ENCODE data around the gene RAE1. TPM values are rescaled to one million over a fixed set of nuclear protein-coding genes. Genes with fewer than 3 reads are reported as not detected.
"Not testable (repeated sequence)": the region's sequence is repeated elsewhere in the genome, so short reads cannot be mapped to it uniquely, and the experiment has no call there.

Gene RAE1
- total RNA-seq, 2 experiments from 2014 or later: 35.0 to 37.2 TPM

- H3K9me3 Mint-ChIP-seq (ENCODE audit: insufficient read depth): no peaks in the 10 kb centered on the region
- H3K36me3 Mint-ChIP-seq (ENCODE audit: low read depth): peaks cover 7% of the 10 kb centered on the region
- no peak overlapping the region for H3K4me3 Mint-ChIP-seq
- H3K4me1 Mint-ChIP-seq (ENCODE audit: low read depth): peaks cover 21% of the 10 kb centered on the region
- ATAC-seq: no peak
- no peak for DNase-seq
- ChIA-PET CTCF (interaction anchor here (0.8 to 1.7 kb wide), 3 partner anchors 24 to 82 kb away, joined by 3 to 7 read pairs (median 3); no protein-coding TSS in a partner anchor), POLR2A (interaction anchor here (0.8 to 1.9 kb wide), 2 partner anchors 16 to 22 kb away, joined by 3 to 8 read pairs; no protein-coding TSS in a partner anchor)
- H3K27ac Mint-ChIP-seq: no peak overlapping the region
- peaks cover 7% of the 10 kb centered on the region for H3K27me3 Mint-ChIP-seq (ENCODE audit: low read depth)
Measured at GRCh38 chr20:57413986-57414385, 62.9 kb downstream of the RAE1 start.

GRCh38 chr20:57414867-57415592 is 64.0 kb downstream of the RAE1 start:
- DNase-seq: no peak
- no peak overlapping the region for H3K27ac Mint-ChIP-seq
- peaks cover 21% of the 10 kb centered on the region for H3K4me1 Mint-ChIP-seq (ENCODE audit: low read depth)
- no peak for ATAC-seq
- H3K9me3 Mint-ChIP-seq (ENCODE audit: insufficient read depth): no peaks in the 10 kb centered on the region
- no peaks in the 10 kb centered on the region for H3K36me3 Mint-ChIP-seq (ENCODE audit: low read depth)
- ChIA-PET POLR2A (no interaction called here), CTCF (no interaction called here)
- H3K4me3 Mint-ChIP-seq: no peak overlapping the region
- peaks cover 7% of the 10 kb centered on the region for H3K27me3 Mint-ChIP-seq (ENCODE audit: low read depth)

GRCh38 chr20:57415771-57416170 is 64.7 kb downstream of the RAE1 start:
- POLR2A ChIA-PET: no interaction called here

DNA sequence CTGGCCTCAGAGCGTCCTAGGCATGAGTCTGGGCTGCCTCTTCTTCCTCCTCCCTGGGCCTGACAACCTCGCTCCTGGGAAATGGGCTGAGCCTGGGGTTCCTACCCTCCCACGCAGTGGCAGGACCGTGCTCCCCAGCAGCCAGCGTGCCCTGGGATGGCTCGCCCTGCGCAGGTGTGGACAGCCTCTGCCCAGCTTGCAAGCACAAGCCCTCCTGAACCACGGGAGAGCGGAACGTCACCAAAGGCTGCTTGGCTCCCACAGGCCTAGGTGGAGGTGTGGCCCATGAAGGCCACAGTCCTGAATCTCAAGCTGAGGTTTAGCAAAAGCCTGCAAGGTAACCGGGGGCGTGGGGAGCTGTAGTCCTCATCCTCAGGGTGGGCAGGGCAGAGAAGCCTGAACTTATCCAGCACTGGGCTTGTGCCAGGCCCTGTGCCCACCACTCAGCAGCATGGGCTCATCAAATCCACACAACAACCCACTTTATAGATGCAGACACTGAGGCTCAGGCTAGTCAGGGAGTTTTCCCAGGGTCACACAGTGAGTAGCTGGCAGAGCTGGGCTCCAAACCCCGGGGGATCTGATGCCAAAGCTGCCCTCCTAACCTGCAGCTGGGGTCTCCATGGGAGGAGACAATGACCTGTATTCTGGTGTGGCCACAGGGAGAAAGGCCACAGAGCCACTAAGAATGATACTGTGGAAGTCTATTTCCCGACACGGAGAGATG is 65.4 kb downstream of the RAE1 start:
- Mint-ChIP-seq H3K4me1 (ENCODE audit: low read depth) (peaks cover 16% of the 10 kb centered on the region), H3K9me3 (ENCODE audit: insufficient read depth) (no peaks in the 10 kb centered on the region), H3K36me3 (ENCODE audit: low read depth) (no peaks in the 10 kb centered on the region), H3K27me3 (ENCODE audit: low read depth) (peaks cover 7% of the 10 kb centered on the region), H3K4me3 (no peak overlapping the region), H3K27ac (no peak overlapping the region)
- ATAC-seq: no peak
- DNase-seq: no peak
- ChIA-PET POLR2A (no interaction called here), CTCF (interaction anchor here (1.2 kb wide), 1 partner anchor 19 kb away, joined by 3 read pairs; no protein-coding TSS in a partner anchor)

More at GRCh38 chr20:57415771-57416170, 64.7 kb downstream of the RAE1 start:
- no peak for DNase-seq
- peaks cover 21% of the 10 kb centered on the region for H3K4me1 Mint-ChIP-seq (ENCODE audit: low read depth)
- H3K36me3 Mint-ChIP-seq (ENCODE audit: low read depth): no peaks in the 10 kb centered on the region
- H3K27ac Mint-ChIP-seq: no peak overlapping the region
- ATAC-seq: no peak
- H3K9me3 Mint-ChIP-seq (ENCODE audit: insufficient read depth): no peaks in the 10 kb centered on the region
- H3K27me3 Mint-ChIP-seq (ENCODE audit: low read depth): peaks cover 7% of the 10 kb centered on the region
- CTCF ChIA-PET: no interaction called here
- H3K4me3 Mint-ChIP-seq: no peak overlapping the region

DNA sequence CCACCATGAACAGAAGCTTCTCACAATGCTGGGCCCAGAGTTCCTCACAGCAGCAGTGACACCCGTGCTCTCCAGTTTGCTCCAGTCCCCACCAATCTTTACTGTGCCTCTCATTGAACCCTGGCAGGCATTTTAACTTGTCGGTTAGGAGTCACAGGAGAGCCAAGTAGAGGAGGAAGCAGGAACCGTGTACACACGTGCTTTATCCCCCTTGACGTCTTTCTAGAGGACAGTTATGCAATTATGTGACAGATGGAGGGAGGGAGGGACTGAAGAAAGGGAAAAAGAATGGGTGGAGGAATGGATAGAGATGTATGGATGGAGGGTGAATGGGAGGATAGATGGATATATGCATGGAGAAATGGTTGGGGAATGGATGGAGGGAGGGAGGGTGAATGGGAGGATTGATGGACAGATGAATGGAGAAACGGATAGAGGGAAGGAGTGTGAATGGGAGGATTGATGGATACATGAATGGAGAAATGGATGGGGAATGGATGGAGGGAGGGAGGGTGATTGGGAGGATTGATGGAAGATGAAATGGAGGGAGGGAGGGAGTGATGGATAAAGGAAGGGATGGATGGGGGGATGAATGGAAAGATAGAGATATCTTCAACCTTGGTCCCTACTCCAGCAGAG is 66.1 kb downstream of the RAE1 start:
- Mint-ChIP-seq H3K4me1 (ENCODE audit: low read depth) (peaks cover 10% of the 10 kb centered on the region), H3K4me3 (no peak overlapping the region), H3K27me3 (ENCODE audit: low read depth) (peaks cover 7% of the 10 kb centered on the region), H3K9me3 (ENCODE audit: insufficient read depth) (no peaks in the 10 kb centered on the region), H3K36me3 (ENCODE audit: low read depth) (no peaks in the 10 kb centered on the region), H3K27ac (no peak overlapping the region)
- ATAC-seq (no peak), DNase-seq (no peak)
- ChIA-PET CTCF (interaction anchor here (1.2 kb wide), 1 partner anchor 18 kb away, joined by 3 read pairs; no protein-coding TSS in a partner anchor), POLR2A (no interaction called here)

GRCh38 chr20:57417830-57418780 is 67.0 kb downstream of the RAE1 start:
- Mint-ChIP-seq H3K9me3 (ENCODE audit: insufficient read depth) (no peaks in the 10 kb centered on the region), H3K4me1 (ENCODE audit: low read depth) (peaks cover 4% of the 10 kb centered on the region), H3K36me3 (ENCODE audit: low read depth) (no peaks in the 10 kb centered on the region), H3K4me3 (no peak overlapping the region), H3K27me3 (ENCODE audit: low read depth) (peaks cover 7% of the 10 kb centered on the region), H3K27ac (no peak overlapping the region)
- POLR2A ChIA-PET: interaction anchor here (1.5 kb wide), 1 partner anchor 15 kb away, joined by 7 read pairs; no protein-coding TSS in a partner anchor
- CTCF ChIA-PET: interaction anchor here (0.8 to 1.5 kb wide), 4 partner anchors 16 to 80 kb away, joined by 3 to 5 read pairs (median 3); no protein-coding TSS in a partner anchor
- no peak for ATAC-seq
- no peak for DNase-seq

GRCh38 chr20:57419479-57419878 is 68.4 kb downstream of the RAE1 start:
- H3K9me3 Mint-ChIP-seq (ENCODE audit: insufficient read depth); H3K4me3 Mint-ChIP-seq; POLR2A ChIA-PET; ATAC-seq; H3K27ac Mint-ChIP-seq; DNase-seq; H3K27me3 Mint-ChIP-seq (ENCODE audit: low read depth); H3K36me3 Mint-ChIP-seq (ENCODE audit: low read depth): not testable (repeated sequence)
- peaks cover 14% of the 10 kb centered on the region for H3K4me1 Mint-ChIP-seq (ENCODE audit: low read depth)
- CTCF ChIA-PET: interaction anchor here (1.1 to 1.5 kb wide), 3 partner anchors 30 to 79 kb away, joined by 3 read pairs; no protein-coding TSS in a partner anchor

DNA sequence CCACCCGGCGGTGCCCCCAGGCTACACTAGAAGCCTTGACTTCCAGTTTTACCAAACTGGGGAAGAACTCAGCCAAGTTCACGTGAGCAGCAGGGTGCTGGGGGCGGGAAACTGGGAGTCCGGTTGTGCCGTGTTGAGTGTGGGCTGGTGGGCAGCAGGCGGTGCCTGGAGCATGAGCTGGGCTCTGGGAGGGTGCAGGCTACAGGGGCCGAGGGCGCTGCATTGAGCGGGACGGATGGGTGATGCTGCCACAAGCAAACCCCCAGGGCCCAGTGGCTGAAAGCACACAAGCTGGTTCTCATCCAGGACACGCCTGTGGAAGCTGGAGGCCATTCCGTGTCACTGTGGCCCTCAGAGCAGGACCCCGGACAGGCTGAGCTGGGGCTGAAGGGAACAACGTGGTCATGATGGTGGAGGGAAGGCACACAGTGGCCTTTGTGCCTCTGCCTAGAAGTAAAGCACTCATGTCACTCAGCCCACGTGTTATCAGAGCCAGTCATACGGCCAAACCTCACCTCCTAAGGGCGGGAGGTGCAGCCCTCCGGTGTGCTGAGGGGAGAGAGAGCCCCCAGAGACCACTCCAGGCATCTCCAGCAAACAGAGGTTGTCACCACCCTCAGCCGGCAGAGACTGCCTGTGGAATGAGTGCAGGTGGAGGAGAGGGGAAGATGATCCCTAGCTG is 69.7 kb downstream of the RAE1 start:
- Mint-ChIP-seq H3K27ac (no peak overlapping the region), H3K4me1 (ENCODE audit: low read depth) (peaks cover 23% of the 10 kb centered on the region), H3K27me3 (ENCODE audit: low read depth) (peaks cover 7% of the 10 kb centered on the region), H3K36me3 (ENCODE audit: low read depth) (no peaks in the 10 kb centered on the region), H3K9me3 (ENCODE audit: insufficient read depth) (no peaks in the 10 kb centered on the region), H3K4me3 (no peak overlapping the region)
- ChIA-PET POLR2A (no interaction called here), CTCF (no interaction called here)
- DNase-seq (no peak), ATAC-seq (no peak)

DNA sequence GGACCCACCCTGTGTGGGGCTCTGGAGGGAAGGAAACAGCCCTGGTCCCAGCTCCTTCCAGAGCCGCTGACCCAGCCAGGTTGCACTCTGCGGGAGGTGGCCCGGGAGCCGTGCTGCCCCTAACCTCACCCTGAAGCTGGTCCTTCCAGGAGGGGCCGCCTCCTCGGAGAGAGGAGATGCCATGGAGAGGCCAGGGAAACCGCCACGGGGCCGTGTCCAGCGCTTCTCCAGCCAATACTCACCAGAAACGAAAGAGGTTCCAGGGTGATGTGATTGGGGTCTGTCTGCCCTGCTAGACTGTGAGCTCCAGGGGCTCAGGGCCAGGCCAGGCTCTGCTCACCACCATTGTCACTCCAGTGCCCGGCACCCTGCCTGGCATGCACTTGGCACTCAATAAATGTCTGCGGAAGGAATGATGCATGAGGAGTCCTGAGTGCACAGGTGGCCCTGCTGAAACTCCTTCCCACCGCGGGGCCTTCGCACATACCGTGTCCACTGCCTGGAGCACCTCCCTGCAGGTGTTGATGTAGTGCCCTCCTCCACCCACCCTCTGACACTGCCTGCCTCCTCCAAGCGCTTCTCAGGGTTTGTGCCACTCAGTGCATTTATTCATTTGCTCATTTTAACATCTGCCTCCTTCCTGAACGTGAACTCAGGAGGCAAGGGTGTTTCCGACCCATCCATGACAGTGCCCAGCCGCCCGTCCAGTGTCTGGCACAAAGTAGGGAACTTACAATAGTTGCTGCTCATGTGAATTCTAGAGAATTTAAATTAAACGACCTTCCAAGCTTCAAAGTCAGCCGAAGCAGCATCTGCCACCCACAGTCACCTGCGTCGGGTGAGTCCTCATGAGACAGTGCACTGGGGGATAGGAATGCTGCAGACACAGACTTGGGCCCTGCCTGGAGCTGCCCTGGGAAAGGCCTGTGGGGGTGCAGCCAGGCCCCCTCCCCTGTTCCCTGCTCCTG is 70.5 kb downstream of the RAE1 start:
- CTCF ChIA-PET: no interaction called here
- peaks cover 26% of the 10 kb centered on the region for H3K4me1 Mint-ChIP-seq (ENCODE audit: low read depth)
- ATAC-seq: no peak

GRCh38 chr20:57422254-57422653 is 71.2 kb downstream of the RAE1 start:
- H3K4me1 Mint-ChIP-seq (ENCODE audit: low read depth): peaks cover 29% of the 10 kb centered on the region
- H3K4me3 Mint-ChIP-seq: no peak overlapping the region
- ChIA-PET POLR2A (interaction anchor here (0.5 kb wide), 1 partner anchor 56 kb away, joined by 3 read pairs; no protein-coding TSS in a partner anchor), CTCF (no interaction called here)
- H3K36me3 Mint-ChIP-seq (ENCODE audit: low read depth): no peaks in the 10 kb centered on the region
- DNase-seq (no peak), ATAC-seq (no peak)
- no peak overlapping the region for H3K27ac Mint-ChIP-seq
- H3K27me3 Mint-ChIP-seq (ENCODE audit: low read depth): peaks cover 5% of the 10 kb centered on the region
- no peaks in the 10 kb centered on the region for H3K9me3 Mint-ChIP-seq (ENCODE audit: insufficient read depth)

More for the DNA sequence above, 70.5 kb downstream of the RAE1 start:
- no peak overlapping the region for H3K4me3 Mint-ChIP-seq
- H3K9me3 Mint-ChIP-seq (ENCODE audit: insufficient read depth): no peaks in the 10 kb centered on the region
- DNase-seq: no peak
- H3K27ac Mint-ChIP-seq: no peak overlapping the region
- peaks cover 7% of the 10 kb centered on the region for H3K27me3 Mint-ChIP-seq (ENCODE audit: low read depth)
- POLR2A ChIA-PET: interaction anchor here (0.5 kb wide), 1 partner anchor 55 kb away, joined by 3 read pairs; no protein-coding TSS in a partner anchor
- H3K36me3 Mint-ChIP-seq (ENCODE audit: low read depth): no peaks in the 10 kb centered on the region
